Measurements from ENCODE around the gene ZNF804B.

ZNF804B gene

GRCh38 chr7:89259085-89259484 lies 499.6 kb downstream of the ZNF804B start:
- no peak for DNase-seq (ENCODE audit: low read depth)
- no peak overlapping the region for H3K4me3 ChIP-seq (ENCODE audit: low read length)
- TF ChIP-seq CTCF (conservative IDR thresholded peaks at IDR 0.05; ENCODE audit: low read depth, low read length): no peak

GRCh38 chr7:89264126-89264525 lies 504.6 kb downstream of the ZNF804B start:
- no peak for DNase-seq (ENCODE audit: low read depth)
- no peak overlapping the region for H3K4me3 ChIP-seq (ENCODE audit: low read length)
- no peak for TF ChIP-seq CTCF (conservative IDR thresholded peaks at IDR 0.05; ENCODE audit: low read depth, low read length)

- H3K4me3 ChIP-seq (ENCODE audit: low read length): no peak overlapping the region
- no peak for TF ChIP-seq CTCF (conservative IDR thresholded peaks at IDR 0.05; ENCODE audit: low read depth, low read length)
- DNase-seq (ENCODE audit: low read depth): no peak
Measured at GRCh38 chr7:89265631-89266030, 506.1 kb downstream of the ZNF804B start.

- DNase-seq (ENCODE audit: low read depth): no peak
- TF ChIP-seq CTCF (conservative IDR thresholded peaks at IDR 0.05; ENCODE audit: low read depth, low read length): no peak
- no peak overlapping the region for H3K4me3 ChIP-seq (ENCODE audit: low read length)
Measured at GRCh38 chr7:89283302-89283701, 523.8 kb downstream of the ZNF804B start.

- no peak overlapping the region for H3K4me3 ChIP-seq (ENCODE audit: low read length)
- no peak for DNase-seq (ENCODE audit: low read depth)
- TF ChIP-seq CTCF (conservative IDR thresholded peaks at IDR 0.05; ENCODE audit: low read depth, low read length): no peak
Measured at GRCh38 chr7:89308535-89308934, 549.0 kb downstream of the ZNF804B start.

GRCh38 chr7:89311886-89312285 lies 552.4 kb downstream of the ZNF804B start:
- no peak overlapping the region for H3K4me3 ChIP-seq (ENCODE audit: low read length)
- no peak for DNase-seq (ENCODE audit: low read depth)
- TF ChIP-seq CTCF (conservative IDR thresholded peaks at IDR 0.05; ENCODE audit: low read depth, low read length): no peak

GRCh38 chr7:89312551-89312950 lies 553.1 kb downstream of the ZNF804B start:
- no peak for DNase-seq (ENCODE audit: low read depth)
- no peak for TF ChIP-seq CTCF (conservative IDR thresholded peaks at IDR 0.05; ENCODE audit: low read depth, low read length)
- H3K4me3 ChIP-seq (ENCODE audit: low read length): no peak overlapping the region
